HCT116 (cell line): ENCODE results near the gene GGPS1. TPM values are rescaled to one million over a fixed set of nuclear protein-coding genes. Genes with fewer than 3 reads are reported as not detected.

Source experiments
- ATAC-seq: fragments of 200-7000 bp; cut with Tn5 transposase; 2 replicates; pipeline ENCODE4 v1.9.1; 2020; ENCODE audit warnings: mild to moderate bottlenecking, moderate library complexity
- BruUV-seq: library from RNA; stranded (reverse); fragments of 400-500 nt; replicated peaks from 2 replicates; lab custom pipeline; 2021; lab: Mats Ljungman, UMichigan
- CTCF ChIA-PET: fragments of 300-600 bp; sonication (Branson Sonifier 250); formaldehyde crosslinking; loops from one replicate; lab custom pipeline; 2021; ENCODE audit warnings: antibody characterized with exemption; lab: Charles Lee
- POLR2A ChIA-PET: fragments of 300-600, 350-600 bp; sonication (Branson Sonifier 250); formaldehyde crosslinking; loops from one replicate; lab custom pipeline; 2021; ENCODE audit warnings: antibody characterized with exemption; lab: Charles Lee
- RAD21 ChIA-PET, 2 experiments: fragments of 300-600 bp; sonication (Branson Sonifier 250); formaldehyde crosslinking; loops; one replicate each; lab custom pipeline; 2023; ENCODE audit warnings: low total read pairs in 2 of 2; ENCODE audit not compliant: uncharacterized antibody in 2 of 2, unreplicated experiment in 2 of 2, low non-redundant PET in 1 of 2; lab: Charles Lee
- DNase-seq: peaks from one replicate; pipeline ENCODE4 v3.0.0-alpha.2; 2010; ENCODE audit warnings: low read depth, low spot score
- H2AFZ ChIP-seq: fragments of 200-600 bp; shearing (Covaris generic), sonication (generic); 2 replicates; pipeline ENCODE4 v1.6.1; 2017; ENCODE audit warnings: low read depth, mixed run types, mixed read lengths, antibody characterized with exemption, low read length; ENCODE audit not compliant: poor library complexity, severe bottlenecking
- H3K27ac ChIP-seq: 2 replicates; pipeline ENCODE4 v1.5.1; 2012; ENCODE audit warnings: low read depth, low read length
- H3K27me3 ChIP-seq: fragments of 200-600 bp; sonication (generic); 2 replicates; pipeline ENCODE4 v1.6.1; 2016; ENCODE audit warnings: mixed run types, low read length, mixed read lengths; ENCODE audit not compliant: insufficient read depth
- H3K36me3 ChIP-seq, 2 experiments: fragments of 200-500 bp in 1 of 2; fragments of 200-600 bp in 1 of 2; sonication (Bioruptor generic) in 1 of 2; sonication (generic) in 1 of 2; 2 replicates each; pipeline versions ENCODE4 v1.5.1 to v1.6.1; 2014 to 2016; ENCODE audit warnings: low read length in 2 of 2, inconsistent platforms in 1 of 2, mixed read lengths in 1 of 2, mixed run types in 1 of 2; ENCODE audit not compliant: insufficient read depth in 2 of 2, control insufficient read depth in 1 of 2
- H3K4me1 ChIP-seq, 2 experiments: fragments of 200-600 bp in 1 of 2; sonication (generic) in 1 of 2; 2 replicates each; pipeline versions ENCODE4 v1.5.1 to v1.6.1; 2012 to 2017; ENCODE audit warnings: low read length in 2 of 2, inconsistent platforms in 1 of 2, mild to moderate bottlenecking in 1 of 2, mixed read lengths in 1 of 2, mixed run types in 1 of 2, moderate library complexity in 1 of 2; ENCODE audit not compliant: insufficient read depth in 2 of 2, control insufficient read depth in 1 of 2
- H3K4me2 ChIP-seq: fragments of 200-600 bp; sonication (generic); 2 replicates; pipeline ENCODE4 v1.6.1; 2017; ENCODE audit warnings: mixed run types, low read length, mixed read lengths
- H3K4me3 ChIP-seq, 2 experiments: fragments of 200-600 bp in 1 of 2; sonication (generic) in 1 of 2; replicated peaks in 1 of 2; 2 replicates each; pipeline ENCODE4 v1.5.1; 2011 to 2016; ENCODE audit warnings: low read length in 2 of 2, control low read depth in 1 of 2, low read depth in 1 of 2, mild to moderate bottlenecking in 1 of 2, mixed read lengths in 1 of 2, mixed run types in 1 of 2
- H3K79me2 ChIP-seq: fragments of 200-600 bp; sonication (generic); 2 replicates; pipeline ENCODE4 v1.6.1; 2017; ENCODE audit warnings: mild to moderate bottlenecking, mixed run types, low read length, moderate library complexity, mixed read lengths; ENCODE audit not compliant: insufficient read depth
- H3K9ac ChIP-seq: fragments of 200-600 bp; sonication (generic); 2 replicates; pipeline ENCODE4 v1.6.1; 2016; ENCODE audit warnings: low read length, mixed read lengths
- H3K9me2 ChIP-seq: fragments of 200-600 bp; sonication (generic), shearing (Covaris generic); 2 replicates; pipeline ENCODE4 v1.6.1; 2017; ENCODE audit warnings: mixed run types, mild to moderate bottlenecking, moderate library complexity; ENCODE audit not compliant: insufficient read depth
- H3K9me3 ChIP-seq, 2 experiments: fragments of 200-500 bp in 1 of 2; fragments of 200-600 bp in 1 of 2; sonication (Bioruptor generic) in 1 of 2; sonication (generic) in 1 of 2; 2 replicates each; pipeline ENCODE4 v1.6.1; 2014 to 2017; ENCODE audit warnings: low read length in 2 of 2, mixed read lengths in 2 of 2, inconsistent platforms in 1 of 2, low read depth in 1 of 2, mild to moderate bottlenecking in 1 of 2, mixed run types in 1 of 2, moderate library complexity in 1 of 2; ENCODE audit not compliant: control insufficient read depth in 1 of 2, insufficient read depth in 1 of 2
- H4K20me1 ChIP-seq: fragments of 200-600 bp; sonication (generic), shearing (Covaris generic); 2 replicates; pipeline ENCODE4 v1.6.1; 2017; ENCODE audit warnings: mixed run types, mild to moderate bottlenecking, moderate library complexity; ENCODE audit not compliant: insufficient read depth
- CTCF ChIP-seq, 3 experiments: fragments of 200-600 bp in 1 of 3; sonication (generic) in 1 of 3; IDR thresholded peaks in 2 of 3; conservative IDR thresholded peaks in 1 of 3; 2 replicates each; pipeline ENCODE4 v1.5.1; 2012 to 2017; ENCODE audit warnings: low read depth in 2 of 3, low read length in 2 of 3, antibody characterized with exemption in 1 of 3, borderline replicate concordance in 1 of 3, control low read depth in 1 of 3, mild to moderate bottlenecking in 1 of 3, mixed read lengths in 1 of 3, mixed run types in 1 of 3, moderate library complexity in 1 of 3; ENCODE audit not compliant: insufficient read depth in 1 of 3
- EGR1 ChIP-seq: IDR thresholded peaks from 2 replicates; pipeline ENCODE4 v1.6.1; 2012; ENCODE audit warnings: low read depth
- ELF1 ChIP-seq: IDR thresholded peaks from 2 replicates; pipeline ENCODE4 v1.6.1; 2012; ENCODE audit warnings: low read depth, borderline replicate concordance
- EZH2 ChIP-seq: fragments of 200-600 bp; sonication (generic); IDR thresholded peaks from 2 replicates; pipeline ENCODE4 v1.6.1; 2017; ENCODE audit warnings: antibody characterized with exemption, mixed run types
- JUND ChIP-seq: IDR thresholded peaks from 2 replicates; pipeline ENCODE4 v1.6.1; 2012
- POLR2AphosphoS5 ChIP-seq: IDR thresholded peaks from 2 replicates; pipeline ENCODE4 v1.6.1; 2011; ENCODE audit warnings: mild to moderate bottlenecking, low read depth, low read length, moderate library complexity
- RAD21 ChIP-seq: IDR thresholded peaks from 2 replicates; pipeline ENCODE4 v1.6.1; 2012; ENCODE audit warnings: low read depth, mild to moderate bottlenecking
- SRF ChIP-seq: IDR thresholded peaks from 2 replicates; pipeline ENCODE4 v1.6.1; 2012; ENCODE audit warnings: low read depth
- YY1 ChIP-seq: IDR thresholded peaks from 2 replicates; pipeline ENCODE4 v1.6.1; 2011; ENCODE audit warnings: low read length, low read depth, moderate library complexity, mild to moderate bottlenecking; ENCODE audit not compliant: insufficient replicate concordance; ENCODE audit errors: extremely low read depth
- intact Hi-C: fragments of 100-400 bp; cut with micrococcal nuclease; formaldehyde crosslinking; loops from 2 replicates; pipeline ENCODE4 v1.10.0; 2022
- total RNA-seq: library from RNA; stranded (reverse); gene quantifications from one replicate; pipeline ENCODE4 v1.2.1, GENCODE V29; 2021; ENCODE audit not compliant: unreplicated experiment

Gene GGPS1
- total RNA-seq, 1 experiment from 2014 or later: 30.6 TPM

DNA sequence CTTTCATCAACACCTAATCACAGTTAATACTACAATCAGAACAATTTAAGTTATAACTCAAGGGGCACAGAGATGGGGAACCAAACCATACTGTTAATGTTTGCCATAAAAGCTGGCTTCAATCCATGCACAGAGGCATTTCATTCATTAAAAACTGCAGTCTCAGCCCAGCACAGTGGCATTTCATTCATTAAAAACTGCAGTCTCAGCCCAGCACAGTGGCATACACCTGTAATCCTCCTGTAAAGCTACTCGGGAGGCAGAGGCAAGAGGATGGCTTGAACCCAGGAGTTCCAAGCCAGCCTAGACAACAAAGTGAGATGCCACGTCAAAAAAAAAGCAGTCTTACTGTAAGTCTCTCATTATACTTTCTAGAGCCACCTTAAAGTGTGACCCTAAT, 29.6 kb upstream of the GGPS1 start:
- Histone ChIP-seq H3K9ac (no peak overlapping the region), H2AFZ (no peak overlapping the region), H3K4me1 (peaks cover 23 to 28% of the 10 kb centered on the region in 2 experiments), H3K9me2 (no peaks in the 10 kb centered on the region), H3K27me3 (no peaks in the 10 kb centered on the region), H3K79me2 (peaks cover 90% of the 10 kb centered on the region), H3K36me3 (no peaks in the 10 kb centered on the region), H3K27ac (no peak overlapping the region), H4K20me1 (0 out of 2 replicates have a peak, but pooled peaks cover 6% of the 10 kb centered on the region), H3K4me2 (no peak overlapping the region), H3K9me3 (no peaks in the 10 kb centered on the region), H3K4me3 (no peak overlapping the region)
- ChIA-PET RAD21 (no interaction called here), CTCF (interaction anchor here (1.0 kb wide), 1 partner anchor 118 kb away, joined by 3 read pairs; no protein-coding TSS in a partner anchor), POLR2A (no interaction called here)
- BruUV-seq: no TSS peak
- TF ChIP-seq EGR1 (no peak), EZH2 (no peak), JUND (no peak), CTCF (IDR thresholded peaks at IDR 0.05 in 2 of 3, conservative IDR thresholded peaks at IDR 0.05 in 1 of 3; ENCODE audit: borderline replicate concordance in 1 of 3, insufficient read depth in 1 of 3, low read depth in 2 of 3, low read length in 2 of 3) (no peak), POLR2AphosphoS5 (no peak), SRF (no peak), YY1 (no peak), ELF1 (no peak), RAD21 (no peak)
- ATAC-seq (no peak), DNase-seq (no peak)
- intact Hi-C loops: no loop called here
